ENCODE results near the gene SYDE1.
"Not testable (repeated sequence)": the region's sequence is repeated elsewhere in the genome, so short reads cannot be mapped to it uniquely, and the experiment has no call there.

The SYDE1 gene, protein sequence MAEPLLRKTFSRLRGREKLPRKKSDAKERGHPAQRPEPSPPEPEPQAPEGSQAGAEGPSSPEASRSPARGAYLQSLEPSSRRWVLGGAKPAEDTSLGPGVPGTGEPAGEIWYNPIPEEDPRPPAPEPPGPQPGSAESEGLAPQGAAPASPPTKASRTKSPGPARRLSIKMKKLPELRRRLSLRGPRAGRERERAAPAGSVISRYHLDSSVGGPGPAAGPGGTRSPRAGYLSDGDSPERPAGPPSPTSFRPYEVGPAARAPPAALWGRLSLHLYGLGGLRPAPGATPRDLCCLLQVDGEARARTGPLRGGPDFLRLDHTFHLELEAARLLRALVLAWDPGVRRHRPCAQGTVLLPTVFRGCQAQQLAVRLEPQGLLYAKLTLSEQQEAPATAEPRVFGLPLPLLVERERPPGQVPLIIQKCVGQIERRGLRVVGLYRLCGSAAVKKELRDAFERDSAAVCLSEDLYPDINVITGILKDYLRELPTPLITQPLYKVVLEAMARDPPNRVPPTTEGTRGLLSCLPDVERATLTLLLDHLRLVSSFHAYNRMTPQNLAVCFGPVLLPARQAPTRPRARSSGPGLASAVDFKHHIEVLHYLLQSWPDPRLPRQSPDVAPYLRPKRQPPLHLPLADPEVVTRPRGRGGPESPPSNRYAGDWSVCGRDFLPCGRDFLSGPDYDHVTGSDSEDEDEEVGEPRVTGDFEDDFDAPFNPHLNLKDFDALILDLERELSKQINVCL

GRCh38 chr19:15107061-15108010 is at the start of gene SYDE1:
SYDE1 (plus strand) TSS chr19:15107401; CDS start chr19:15107434, 33 bp downstream.
- peak; percentile 4 for DNase-seq

- no peak for DNase-seq
Observed at GRCh38 chr19:15062036-15062435, 45.2 kb upstream of the SYDE1 start.

DNA sequence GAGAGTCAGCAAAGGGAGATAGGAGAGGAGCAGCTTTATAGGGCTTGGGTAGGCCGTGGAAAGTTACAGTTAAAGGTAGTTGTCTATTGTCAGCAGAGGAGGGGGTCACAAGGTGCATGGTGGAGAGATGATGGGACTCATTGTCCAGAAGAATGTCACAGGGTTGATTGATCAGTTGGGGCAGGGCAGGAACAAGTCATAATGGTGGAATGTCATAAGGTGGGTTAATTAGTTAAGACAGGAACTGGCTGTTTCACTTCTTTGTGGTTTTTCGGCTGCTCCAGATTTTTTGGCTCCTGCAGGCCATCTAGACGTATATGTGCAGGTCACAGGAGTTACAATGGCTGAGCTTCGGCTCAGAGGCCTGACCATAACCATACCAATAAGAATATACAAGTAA is 36.8 kb upstream of the SYDE1 start:
- DNase-seq: not testable (repeated sequence)

- DNase-seq: no peak
Observed at GRCh38 chr19:15072930-15073647, 34.1 kb upstream of the SYDE1 start.

- no peak for DNase-seq
Observed at GRCh38 chr19:15074371-15074770, 32.8 kb upstream of the SYDE1 start.

DNA sequence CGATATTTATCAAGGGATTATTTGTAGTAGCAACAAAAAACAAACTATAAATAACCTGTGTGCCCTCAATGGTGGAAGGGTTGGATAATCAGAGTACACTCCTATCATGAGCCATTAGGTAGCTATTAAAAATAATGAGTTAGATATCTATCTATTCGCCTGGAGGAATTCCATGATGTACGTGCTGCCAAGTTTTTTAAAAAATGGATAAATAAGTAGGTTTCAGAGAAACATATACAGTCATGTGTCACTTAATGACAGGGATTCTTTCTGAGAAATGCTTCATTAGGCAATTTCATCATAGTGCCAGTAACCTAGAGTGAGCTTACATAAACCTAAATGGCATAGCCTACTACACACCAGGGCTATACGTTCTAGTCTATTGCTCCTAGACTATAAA is 31.4 kb upstream of the SYDE1 start:
- DNase-seq: no peak

DNA sequence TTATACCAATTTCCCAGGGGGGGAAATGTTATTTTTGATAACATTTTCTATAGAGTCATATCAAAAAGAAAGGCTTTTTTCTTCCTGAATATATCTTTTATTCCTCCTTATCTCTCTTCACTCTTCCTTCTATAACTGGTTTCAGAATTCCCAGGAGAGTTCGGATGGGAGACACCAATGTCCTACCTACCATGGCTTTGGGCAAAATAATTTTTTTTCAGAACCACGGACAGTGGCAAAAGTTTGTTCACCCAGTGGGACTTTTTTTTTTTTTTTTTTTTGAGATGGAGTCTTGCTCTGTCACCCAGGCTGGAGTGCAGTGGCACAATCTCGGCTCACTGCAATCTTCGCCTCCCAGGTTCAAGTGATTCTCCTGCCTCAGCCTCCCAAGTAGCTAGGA is 27.2 kb upstream of the SYDE1 start:
- DNase-seq: not testable (repeated sequence)

- no peak for DNase-seq
Observed at GRCh38 chr19:15081911-15082310, 25.3 kb upstream of the SYDE1 start, which contains the start of gene OR1I1. OR1I1 (plus strand) TSS chr19:15082211; CDS start chr19:15087066, 4,855 bp downstream.

- DNase-seq: no peak
Observed at GRCh38 chr19:15087182-15087581, 20.0 kb upstream of the SYDE1 start.

DNA sequence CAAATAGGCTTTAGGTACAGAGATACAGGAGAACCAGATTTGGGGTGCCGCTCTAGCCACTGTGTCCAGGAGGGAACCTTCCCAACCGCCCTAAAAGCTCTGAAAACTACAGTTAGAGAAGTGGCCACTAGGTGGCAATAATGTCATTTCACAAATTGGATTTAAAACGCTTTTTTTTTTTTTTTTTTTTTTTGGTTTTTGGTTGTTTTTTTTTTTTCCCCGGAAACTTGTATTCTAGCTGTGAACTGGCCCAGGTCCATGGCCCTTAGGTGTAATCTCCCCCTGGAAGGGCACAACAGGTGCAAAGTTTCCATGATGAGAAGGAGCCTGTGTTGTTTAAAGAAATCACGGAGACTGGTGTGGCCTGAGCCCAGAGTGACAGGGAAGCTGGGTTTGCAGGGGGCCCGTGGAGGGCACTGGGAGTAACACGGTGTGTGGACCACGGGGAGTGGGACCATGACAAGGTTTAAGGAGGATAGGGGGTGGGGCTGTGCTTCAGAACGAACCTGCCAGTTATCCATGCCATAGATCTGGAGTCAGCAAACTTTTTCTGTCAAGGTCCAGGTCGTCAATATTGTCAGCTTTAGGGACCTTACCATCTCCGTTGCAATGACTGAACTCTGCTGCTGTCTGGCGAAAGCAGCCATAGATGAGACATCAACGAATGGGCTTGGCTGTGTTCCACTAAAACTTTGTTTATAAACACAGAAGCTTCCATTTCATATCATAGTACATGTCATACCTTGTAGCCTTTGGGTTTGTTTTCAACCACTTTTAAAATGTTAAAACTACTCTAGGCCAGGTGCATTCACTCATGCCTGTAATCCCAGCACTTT is 15.1 kb upstream of the SYDE1 start:
- DNase-seq: peak; percentile 44

DNA sequence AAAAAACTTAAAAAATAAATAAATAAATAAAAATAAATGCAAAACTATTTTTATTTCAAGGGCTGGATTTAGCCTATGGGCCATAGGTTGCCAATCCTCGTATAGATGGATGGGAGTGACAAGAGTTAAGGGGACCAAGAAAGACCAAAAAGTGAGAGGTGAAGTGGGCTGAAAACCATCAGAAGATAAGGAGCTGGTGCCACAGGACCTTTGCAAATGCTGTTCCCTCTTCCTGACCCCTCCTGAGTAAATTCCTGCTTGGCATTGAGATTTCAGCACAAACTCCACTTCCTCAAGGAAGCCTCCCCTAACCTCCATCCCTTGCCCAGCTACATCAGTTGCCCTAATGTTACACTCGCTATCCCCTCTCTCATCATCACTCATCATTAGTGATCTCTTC is 14.2 kb upstream of the SYDE1 start:
- no peak for DNase-seq

DNA sequence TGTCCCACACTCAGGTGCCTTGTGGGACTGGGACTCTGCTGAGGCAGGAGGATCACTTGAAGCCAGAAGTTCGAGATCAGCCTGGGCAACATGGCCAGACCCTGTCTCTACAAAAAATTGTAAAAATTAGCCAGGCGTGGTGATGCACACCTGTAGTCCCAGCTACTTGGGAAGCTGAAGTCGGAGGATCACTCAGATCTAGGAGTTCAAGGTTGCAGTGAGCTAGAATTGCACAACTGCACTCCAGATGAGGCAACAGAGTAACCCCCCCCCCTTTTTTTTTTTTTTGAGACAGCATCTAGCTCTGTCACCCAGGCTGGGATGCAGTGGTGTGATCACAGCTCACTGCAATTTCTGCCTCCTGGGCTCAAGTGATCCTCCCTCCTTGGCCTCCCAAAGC is 11.0 kb upstream of the SYDE1 start:
- no peak for DNase-seq

DNA sequence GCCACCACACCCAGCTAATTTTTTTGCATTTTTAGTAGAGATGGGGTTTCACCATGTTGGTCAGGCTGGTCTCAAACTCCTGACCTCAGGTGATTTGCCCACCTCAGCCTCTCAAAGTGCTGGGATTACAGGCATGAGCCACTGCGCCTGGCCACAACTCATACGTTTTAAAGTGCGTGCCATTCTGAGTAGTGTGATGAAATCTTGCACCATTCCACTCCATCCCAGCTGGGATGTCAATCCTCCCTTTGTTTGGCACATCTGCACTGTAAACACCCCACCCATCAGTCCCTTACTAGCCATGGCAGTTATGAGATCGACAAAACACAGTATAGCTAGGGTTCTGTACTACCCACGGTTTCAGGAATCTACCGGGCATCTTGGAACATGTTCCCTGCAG is 9.2 kb upstream of the SYDE1 start:
- DNase-seq: not testable (repeated sequence)

DNA sequence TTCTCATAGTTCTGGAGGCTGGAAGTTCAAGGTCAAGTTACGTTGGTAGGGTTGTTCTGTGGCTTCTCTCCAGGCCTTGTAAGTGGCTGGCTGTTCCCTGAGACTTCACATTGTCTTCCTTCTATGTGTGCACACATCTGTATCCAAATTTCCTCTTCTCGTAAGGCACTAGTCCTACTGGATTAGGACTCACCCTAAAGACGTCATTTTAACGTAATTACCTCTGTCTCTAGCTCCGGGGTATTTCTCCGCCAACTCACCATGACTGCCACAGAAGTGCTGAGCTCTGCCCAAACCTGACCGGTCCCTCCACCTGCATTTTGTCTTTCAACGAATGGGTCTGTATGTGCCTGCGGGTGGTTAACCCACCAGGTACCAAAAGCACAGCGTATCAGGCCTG is 8.7 kb upstream of the SYDE1 start:
- no peak for DNase-seq

DNA sequence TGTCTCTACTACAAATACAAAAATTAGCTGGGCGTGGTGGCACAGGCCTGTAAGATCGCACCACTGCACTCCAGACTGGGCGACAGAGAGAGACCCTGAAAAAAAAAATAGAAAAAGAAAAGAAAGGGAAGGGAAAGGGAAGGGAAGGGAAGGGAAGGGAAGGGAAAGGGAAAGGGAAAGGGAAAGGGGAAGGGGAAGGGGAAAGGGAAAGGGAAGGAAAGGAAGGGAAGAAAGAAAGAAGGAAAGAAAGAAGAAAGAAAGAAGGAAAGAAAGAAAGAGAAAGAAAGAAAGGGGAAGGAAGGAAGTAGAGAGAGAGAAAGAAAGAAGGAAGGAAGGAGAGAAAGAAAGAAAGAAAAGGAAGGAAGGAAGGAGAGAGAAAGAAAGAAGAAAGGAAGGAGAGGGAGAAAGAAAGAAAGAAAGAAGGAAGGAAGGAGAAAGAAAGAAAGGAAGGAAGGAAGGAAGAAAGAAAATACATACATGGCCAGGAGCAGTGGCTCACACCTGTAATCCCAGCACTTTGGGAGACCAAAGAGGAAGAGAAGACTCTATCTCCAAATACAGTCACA is 8.1 kb upstream of the SYDE1 start:
- no peak for DNase-seq

DNA sequence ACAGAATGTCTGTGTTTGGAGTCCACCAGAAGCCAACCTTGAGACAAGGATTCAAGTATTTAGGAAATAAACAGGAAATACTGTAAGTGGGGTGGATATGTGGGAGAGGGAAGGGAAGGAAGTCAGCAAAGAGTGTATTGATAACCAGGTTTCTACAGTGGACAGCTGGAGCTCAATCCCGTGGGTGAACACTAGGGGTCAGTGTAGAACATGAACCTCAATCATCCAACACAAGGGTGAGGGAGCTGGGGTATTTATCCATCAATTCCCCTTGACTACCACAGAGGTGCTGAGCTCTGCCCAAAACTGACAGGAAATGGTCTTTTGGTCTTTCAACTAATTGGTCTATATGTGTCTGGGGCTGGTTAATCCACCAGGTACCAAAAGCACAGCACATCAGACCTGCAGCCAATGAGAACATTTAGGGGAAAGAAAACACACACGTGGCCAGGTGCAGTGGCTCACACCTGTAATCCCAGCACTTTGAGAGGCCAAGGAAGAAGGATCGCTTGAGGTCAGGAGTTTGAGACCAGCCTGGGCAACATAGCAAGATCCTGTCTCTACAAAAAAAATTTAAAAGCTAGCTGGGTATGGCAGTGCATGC is 5.6 kb upstream of the SYDE1 start:
- no peak for DNase-seq

DNA sequence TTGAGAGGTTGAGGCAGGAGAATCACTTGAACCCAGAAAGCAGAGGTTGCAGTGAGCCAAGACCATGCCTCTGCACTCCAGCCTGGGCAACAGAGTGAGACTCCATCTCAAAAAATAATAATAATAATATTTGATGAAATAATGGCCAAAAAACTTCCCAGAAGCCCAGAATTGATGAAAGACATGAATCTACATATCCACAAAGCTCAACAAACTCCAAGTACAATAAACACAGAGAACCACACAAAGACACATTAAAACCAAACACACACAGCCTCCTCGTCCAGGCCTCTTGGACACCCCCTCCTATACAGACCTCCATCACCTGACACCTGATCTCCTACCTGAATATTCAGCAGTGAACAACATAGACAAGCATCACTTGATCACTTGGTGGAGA is 3.2 kb upstream of the SYDE1 start:
- DNase-seq: no peak

DNA sequence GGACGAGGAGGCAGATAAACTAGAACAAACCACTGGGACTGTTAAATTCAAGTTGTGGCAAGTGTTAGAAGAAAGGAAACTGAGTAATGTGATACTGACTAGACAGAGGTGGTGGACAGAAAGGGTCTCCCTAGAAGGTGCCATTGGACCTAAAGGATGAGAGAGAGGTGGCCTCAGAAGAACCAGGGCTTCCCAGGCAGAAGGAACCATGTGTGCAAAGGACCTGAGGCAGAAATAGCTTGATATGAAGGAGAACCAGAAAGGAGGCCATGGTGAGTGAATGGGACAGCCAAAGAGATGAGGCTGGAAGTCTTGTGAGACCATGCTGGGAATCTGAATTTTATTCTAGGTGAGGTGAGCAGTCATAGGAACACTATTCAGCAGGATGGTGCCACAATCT is 2.8 kb upstream of the SYDE1 start:
- no peak for DNase-seq

DNA sequence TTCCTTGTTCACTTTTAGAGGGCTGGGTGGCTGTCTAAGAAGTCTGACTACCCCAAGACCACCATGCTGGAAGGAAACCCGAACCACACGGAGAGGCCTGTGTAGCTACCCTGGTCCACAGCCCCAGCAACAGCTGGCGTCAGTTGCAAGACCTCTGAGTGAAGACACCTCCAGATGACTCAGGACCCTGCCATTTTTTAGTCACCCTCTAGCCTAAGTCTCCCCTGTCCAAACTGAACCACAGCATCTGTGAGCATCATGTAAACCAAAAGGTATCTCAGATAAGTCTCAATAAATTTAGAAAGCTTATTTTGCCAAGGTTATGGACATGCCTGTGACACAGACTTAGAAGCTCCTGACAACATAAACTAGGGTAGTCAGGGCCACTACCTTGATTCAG is 2.2 kb upstream of the SYDE1 start:
- no peak for DNase-seq

DNA sequence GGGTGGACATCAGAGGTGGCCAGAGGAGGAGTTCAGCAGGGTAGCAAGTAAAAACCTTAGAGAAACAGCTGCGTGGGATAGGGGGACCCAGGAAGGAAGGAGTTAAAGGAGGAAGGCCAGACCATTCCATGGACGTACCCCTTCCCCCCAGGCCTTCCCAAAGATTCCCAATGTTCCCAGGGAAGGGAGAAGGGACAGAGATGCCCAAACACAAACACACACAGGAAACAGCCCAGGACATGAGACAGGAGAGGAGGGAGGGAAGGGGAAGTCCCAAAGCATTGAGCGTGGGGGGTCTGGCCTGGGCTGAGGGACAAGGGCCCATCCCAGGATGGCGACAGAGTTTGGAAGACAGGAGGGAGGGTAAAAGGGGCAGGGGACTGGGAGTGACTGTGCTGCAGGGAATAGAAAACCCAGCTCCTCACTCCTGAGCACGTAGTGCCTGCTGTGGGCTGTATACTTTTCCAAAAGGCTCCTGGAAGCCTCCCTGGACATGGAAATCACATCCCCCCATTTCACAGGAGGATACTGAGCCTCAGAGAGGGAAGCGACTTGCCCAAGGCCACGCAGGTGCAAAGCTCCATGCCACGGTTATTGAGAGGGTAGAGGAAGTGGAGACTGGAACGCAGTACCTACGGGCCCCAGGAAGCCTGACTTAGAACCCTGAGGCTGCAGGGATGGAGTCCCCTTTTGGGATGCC is 1.1 kb downstream of the SYDE1 start:
- no peak for DNase-seq

All from midbrain (tissue), 1 donor.